ENCODE results near the gene SMC5.

The SMC5 gene

DNA sequence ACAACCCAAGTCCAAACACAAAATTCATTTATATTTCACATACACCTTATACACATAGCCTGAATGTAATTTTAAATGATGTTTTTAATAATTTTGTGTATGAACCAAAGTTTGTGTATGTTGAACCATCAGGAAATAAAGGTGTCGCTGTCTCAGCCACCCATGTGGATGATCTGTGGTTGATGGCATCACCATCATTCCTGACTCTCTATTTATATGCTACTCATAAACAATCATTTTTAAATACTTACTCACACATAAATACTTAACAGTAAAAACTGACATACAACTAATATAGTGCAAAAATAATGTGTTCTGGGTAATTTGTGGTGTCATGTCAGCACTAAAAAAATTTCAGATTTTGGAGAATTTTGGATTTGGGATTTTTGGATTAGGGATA lies 38.4 kb downstream of the SMC5 start:
- no peak overlapping the region for H3K4me3 ChIP-seq (ENCODE audit: low read length)
- no peak overlapping the region for H3K4me2 ChIP-seq (ENCODE audit: low read length)
- H3K27me3 ChIP-seq (ENCODE audit: low read depth, low read length), result no peaks in the 10 kb centered on the region
- H3K79me2 ChIP-seq (ENCODE audit: low read length), result peaks cover 6% of the 10 kb centered on the region; the same call in 1 of the 2 replicates
- TF ChIP-seq EZH2phosphoT487 (IDR thresholded peaks at IDR 0.05; ENCODE audit: low read depth), result no peak
- TF ChIP-seq, protein P1, sequence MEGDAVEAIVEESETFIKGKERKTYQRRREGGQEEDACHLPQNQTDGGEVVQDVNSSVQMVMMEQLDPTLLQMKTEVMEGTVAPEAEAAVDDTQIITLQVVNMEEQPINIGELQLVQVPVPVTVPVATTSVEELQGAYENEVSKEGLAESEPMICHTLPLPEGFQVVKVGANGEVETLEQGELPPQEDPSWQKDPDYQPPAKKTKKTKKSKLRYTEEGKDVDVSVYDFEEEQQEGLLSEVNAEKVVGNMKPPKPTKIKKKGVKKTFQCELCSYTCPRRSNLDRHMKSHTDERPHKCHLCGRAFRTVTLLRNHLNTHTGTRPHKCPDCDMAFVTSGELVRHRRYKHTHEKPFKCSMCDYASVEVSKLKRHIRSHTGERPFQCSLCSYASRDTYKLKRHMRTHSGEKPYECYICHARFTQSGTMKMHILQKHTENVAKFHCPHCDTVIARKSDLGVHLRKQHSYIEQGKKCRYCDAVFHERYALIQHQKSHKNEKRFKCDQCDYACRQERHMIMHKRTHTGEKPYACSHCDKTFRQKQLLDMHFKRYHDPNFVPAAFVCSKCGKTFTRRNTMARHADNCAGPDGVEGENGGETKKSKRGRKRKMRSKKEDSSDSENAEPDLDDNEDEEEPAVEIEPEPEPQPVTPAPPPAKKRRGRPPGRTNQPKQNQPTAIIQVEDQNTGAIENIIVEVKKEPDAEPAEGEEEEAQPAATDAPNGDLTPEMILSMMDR (IDR thresholded peaks at IDR 0.05; ENCODE audit: low read depth, low read length), result no peak
- no peaks in the 10 kb centered on the region for H3K9me3 ChIP-seq (ENCODE audit: insufficient read depth, low read length)
- no peak overlapping the region for H3K9ac ChIP-seq (ENCODE audit: low read length)
- H4K20me1 ChIP-seq (ENCODE audit: insufficient read depth, low read length), result 0 out of 2 replicates have a peak, but pooled peaks cover 6% of the 10 kb centered on the region
- peaks cover 48% of the 10 kb centered on the region for H3K36me3 ChIP-seq (replicated peaks; ENCODE audit: low read depth, low read length)
- no peak overlapping the region for H3K27ac ChIP-seq (ENCODE audit: low read length)
- H3K4me1 ChIP-seq (ENCODE audit: low read length), result peaks cover 8% of the 10 kb centered on the region
- H2AFZ ChIP-seq (ENCODE audit: low read depth, low read length), result no peak overlapping the region

DNA sequence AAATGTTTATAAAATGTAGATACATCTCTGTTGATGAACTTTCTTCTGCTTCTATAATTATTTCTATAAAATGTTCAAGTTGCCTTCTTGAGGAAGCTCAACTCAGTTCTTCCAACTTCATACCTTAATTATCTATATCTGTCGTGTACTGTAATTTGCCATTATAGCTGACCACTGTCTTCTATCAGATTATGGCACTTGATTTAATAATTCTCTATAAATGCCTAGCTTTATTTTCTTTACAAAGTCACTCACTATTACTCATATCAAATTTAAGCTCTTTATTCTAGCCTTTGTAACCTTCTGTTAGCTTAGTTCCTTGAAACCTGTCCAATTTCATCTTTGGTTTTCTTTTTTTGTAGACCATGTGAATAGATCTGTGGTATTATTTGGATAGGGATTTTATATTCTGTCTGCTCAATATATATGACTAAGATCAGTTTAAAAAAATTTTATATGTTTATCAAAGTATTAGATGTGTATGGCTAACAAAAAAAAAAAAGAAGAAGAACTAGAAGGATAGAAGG lies 39.5 kb downstream of the SMC5 start:
- Histone ChIP-seq H2AFZ (ENCODE audit: low read depth, low read length) (no peak overlapping the region), H3K36me3 (replicated peaks; ENCODE audit: low read depth, low read length) (peaks cover 39% of the 10 kb centered on the region)
- TF ChIP-seq, protein P1 (IDR thresholded peaks at IDR 0.05; ENCODE audit: low read depth, low read length), result no peak
- no peak for TF ChIP-seq EZH2phosphoT487 (IDR thresholded peaks at IDR 0.05; ENCODE audit: low read depth)

DNA sequence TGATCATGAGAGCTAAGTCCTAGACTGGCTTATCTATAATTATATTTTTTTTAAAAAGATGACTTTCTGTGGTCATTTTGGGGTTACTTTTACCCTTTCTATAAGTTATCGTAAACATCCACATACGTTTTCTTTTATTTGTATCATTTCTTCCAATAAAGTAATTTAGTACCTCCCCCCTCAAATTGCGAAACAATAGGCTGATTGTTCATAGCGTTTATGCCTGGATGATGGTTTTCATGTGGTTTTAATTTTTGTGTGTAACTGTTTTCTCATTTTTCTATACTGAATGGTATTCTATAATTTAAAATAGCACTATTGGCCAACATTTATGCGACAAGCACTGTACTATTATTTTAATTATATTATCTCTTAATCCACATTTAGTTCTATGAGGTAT lies 44.5 kb downstream of the SMC5 start:
- Histone ChIP-seq H3K4me2 (ENCODE audit: low read length) (no peak overlapping the region), H2AFZ (ENCODE audit: low read depth, low read length) (no peak overlapping the region), H3K79me2 (ENCODE audit: low read length) (no peaks in the 10 kb centered on the region), H3K27me3 (ENCODE audit: low read depth, low read length) (no peaks in the 10 kb centered on the region), H3K4me1 (ENCODE audit: low read length) (no peaks in the 10 kb centered on the region), H3K27ac (ENCODE audit: low read length) (no peak overlapping the region), H3K4me3 (ENCODE audit: low read length) (no peak overlapping the region), H4K20me1 (ENCODE audit: insufficient read depth, low read length) (no peaks in the 10 kb centered on the region), H3K9ac (ENCODE audit: low read length) (no peak overlapping the region), H3K36me3 (replicated peaks; ENCODE audit: low read depth, low read length) (peaks cover 34% of the 10 kb centered on the region), H3K9me3 (ENCODE audit: insufficient read depth, low read length) (no peaks in the 10 kb centered on the region)
- no peak for TF ChIP-seq EZH2phosphoT487 (IDR thresholded peaks at IDR 0.05; ENCODE audit: low read depth)
- TF ChIP-seq, protein P1 (IDR thresholded peaks at IDR 0.05; ENCODE audit: low read depth, low read length), result no peak

More for the DNA sequence above, 39.5 kb downstream of the SMC5 start:
- Histone ChIP-seq H3K4me1 (ENCODE audit: low read length) (no peaks in the 10 kb centered on the region), H3K27me3 (ENCODE audit: low read depth, low read length) (no peaks in the 10 kb centered on the region), H3K27ac (ENCODE audit: low read length) (no peak overlapping the region), H3K79me2 (ENCODE audit: low read length) (peaks cover 6% of the 10 kb centered on the region; the same call in 1 of the 2 replicates), H3K9ac (ENCODE audit: low read length) (no peak overlapping the region), H3K4me2 (ENCODE audit: low read length) (no peak overlapping the region), H4K20me1 (ENCODE audit: insufficient read depth, low read length) (0 out of 2 replicates have a peak, but pooled peaks cover 5% of the 10 kb centered on the region), H3K9me3 (ENCODE audit: insufficient read depth, low read length) (no peaks in the 10 kb centered on the region), H3K4me3 (ENCODE audit: low read length) (no peak overlapping the region)

DNA sequence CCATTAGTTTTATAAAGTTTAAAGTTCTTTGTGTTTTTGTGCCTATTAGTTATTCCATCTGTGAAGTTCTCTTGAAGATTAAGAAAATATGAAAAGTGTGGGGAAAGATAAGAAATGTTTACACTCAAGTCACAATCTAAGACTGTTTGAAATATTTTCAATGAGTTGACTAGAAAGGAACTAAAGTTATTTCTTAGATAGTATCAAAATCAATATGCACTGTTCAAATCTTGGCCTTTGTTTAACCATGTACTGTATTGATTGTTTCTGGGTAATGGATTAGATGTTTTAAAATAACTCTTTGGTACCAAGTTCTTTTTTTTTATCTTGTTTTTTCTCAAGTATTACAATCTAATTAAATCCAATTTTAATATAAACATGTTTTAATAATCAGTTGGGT lies 46.0 kb downstream of the SMC5 start:
- Histone ChIP-seq H3K36me3 (replicated peaks; ENCODE audit: low read depth, low read length) (peaks cover 32% of the 10 kb centered on the region), H3K9ac (ENCODE audit: low read length) (no peak overlapping the region), H3K27me3 (ENCODE audit: low read depth, low read length) (no peaks in the 10 kb centered on the region), H2AFZ (ENCODE audit: low read depth, low read length) (no peak overlapping the region), H3K4me3 (ENCODE audit: low read length) (no peak overlapping the region), H3K27ac (ENCODE audit: low read length) (no peak overlapping the region), H4K20me1 (ENCODE audit: insufficient read depth, low read length) (no peaks in the 10 kb centered on the region), H3K9me3 (ENCODE audit: insufficient read depth, low read length) (no peaks in the 10 kb centered on the region), H3K4me1 (ENCODE audit: low read length) (no peaks in the 10 kb centered on the region), H3K79me2 (ENCODE audit: low read length) (no peaks in the 10 kb centered on the region), H3K4me2 (ENCODE audit: low read length) (no peak overlapping the region)
- TF ChIP-seq, protein P1 (IDR thresholded peaks at IDR 0.05; ENCODE audit: low read depth, low read length), result no peak
- TF ChIP-seq EZH2phosphoT487 (IDR thresholded peaks at IDR 0.05; ENCODE audit: low read depth), result no peak
